ENCODE results near the gene ROR2. TPM values are rescaled to one million over a fixed set of nuclear protein-coding genes. Genes with fewer than 3 reads are reported as not detected.

Gene ROR2
- total and polyA plus RNA-seq, 10 donors: 0.65 to 15.6 (median 6.0) TPM

- Histone ChIP-seq H3K4me1 (no peaks in the 10 kb centered on the region), H3K36me3 (no peaks in the 10 kb centered on the region), H3K27me3 (replicated peaks in 1 of 7) (peaks cover 0 to 18% (median 0%) of the 10 kb centered on the region in 7 donors), H3K9me3 (no peaks in the 10 kb centered on the region), H3K27ac (no peak overlapping the region), H3K4me3 (no peak overlapping the region)
- DNase-seq: no peak
- no peak for TF ChIP-seq CTCF (IDR thresholded peaks at IDR 0.05 in 8 of 11, conservative IDR thresholded peaks at IDR 0.05 in 3 of 11)
- TF ChIP-seq POLR2A (IDR thresholded peaks at IDR 0.05): no peak
- no peak for TF ChIP-seq POLR2AphosphoS5 (IDR thresholded peaks at IDR 0.05)
- whole genome bisulfite sequencing, 5 donors: 91 to 98% (median 95%) methylated on average over 2 of the region's 2 CpGs
- intact Hi-C loops (cut with DNase I; ENCODE audit: low total_unique reads): no loop called here
These were observed 343.6 kb downstream of the ROR2 start for GRCh38 chr9:91606255-91606995.

- H3K4me3 ChIP-seq: no peak overlapping the region
- intact Hi-C loops (cut with DNase I; ENCODE audit: low total_unique reads): no loop called here
- no peak for DNase-seq
These were observed 345.4 kb downstream of the ROR2 start for GRCh38 chr9:91604451-91605179.

GRCh38 chr9:91603932-91604331 is 346.1 kb downstream of the ROR2 start:
- H3K27me3 ChIP-seq (replicated peaks in 1 of 7): peaks cover 0 to 27% (median 0%) of the 10 kb centered on the region in 7 donors
- no peaks in the 10 kb centered on the region for H3K36me3 ChIP-seq
- no peak for DNase-seq
- no peak overlapping the region for H3K4me3 ChIP-seq
- H3K9me3 ChIP-seq: no peaks in the 10 kb centered on the region
- TF ChIP-seq POLR2A (IDR thresholded peaks at IDR 0.05) (no peak), POLR2AphosphoS5 (IDR thresholded peaks at IDR 0.05) (no peak)
- no peaks in the 10 kb centered on the region for H3K4me1 ChIP-seq
- H3K27ac ChIP-seq: no peak overlapping the region
- intact Hi-C loops (cut with DNase I; ENCODE audit: low total_unique reads): no loop called here
- 76 to 89% (median 80%) methylated on average over 3 of the region's 3 CpGs for WGBS, 5 donors

More at GRCh38 chr9:91604451-91605179, 345.4 kb downstream of the ROR2 start:
- no peaks in the 10 kb centered on the region for H3K36me3 ChIP-seq
- TF ChIP-seq POLR2AphosphoS5 (IDR thresholded peaks at IDR 0.05) (no peak), POLR2A (IDR thresholded peaks at IDR 0.05) (no peak), CTCF (IDR thresholded peaks at IDR 0.05 in 8 of 11, conservative IDR thresholded peaks at IDR 0.05 in 3 of 11) (no peak)
- no peaks in the 10 kb centered on the region for H3K4me1 ChIP-seq
- WGBS, 5 donors: 70 to 85% (median 82%) methylated on average over 3 of the region's 3 CpGs
- peaks cover 0 to 27% (median 0%) of the 10 kb centered on the region in 7 donors for H3K27me3 ChIP-seq (replicated peaks in 1 of 7)
- H3K27ac ChIP-seq: no peak overlapping the region
- no peaks in the 10 kb centered on the region for H3K9me3 ChIP-seq

GRCh38 chr9:91599564-91599963 is 350.5 kb downstream of the ROR2 start:
- Histone ChIP-seq H3K36me3 (no peaks in the 10 kb centered on the region), H3K27me3 (replicated peaks in 1 of 7) (peaks cover 0 to 14% (median 0%) of the 10 kb centered on the region in 7 donors), H3K27ac (no peak overlapping the region), H3K4me3 (no peak overlapping the region), H3K4me1 (no peaks in the 10 kb centered on the region), H3K9me3 (no peaks in the 10 kb centered on the region)
- DNase-seq: no peak
- TF ChIP-seq POLR2A (IDR thresholded peaks at IDR 0.05) (no peak), POLR2AphosphoS5 (IDR thresholded peaks at IDR 0.05) (no peak), CTCF (IDR thresholded peaks at IDR 0.05 in 8 of 11, conservative IDR thresholded peaks at IDR 0.05 in 3 of 11) (no peak)
- intact Hi-C loops (cut with DNase I; ENCODE audit: low total_unique reads): no loop called here
- WGBS, 5 donors: 91 to 97% (median 93%) methylated on average over 3 of the region's 3 CpGs
